Fibroblast of lung (primary cell): ENCODE data around the gene ECHS1. TPM values are rescaled to one million over a fixed set of nuclear protein-coding genes. Genes with fewer than 3 reads are reported as not detected.

Experiments used
- DNase-seq, 2 donors: peaks; one replicate each; pipeline versions ENCODE4 v3.0.0 to v3.0.0-alpha.2; 2010; ENCODE audit warnings: low read depth in 2 of 2
- H2AFZ ChIP-seq: 2 replicates; pipeline ENCODE4 v1.5.1; 2012; ENCODE audit warnings: low read length, control low read depth, inconsistent platforms
- H3K27ac ChIP-seq: 2 replicates; pipeline ENCODE4 v1.5.1; 2011; ENCODE audit warnings: low read length, control low read depth; ENCODE audit not compliant: insufficient read depth
- H3K27me3 ChIP-seq: 2 replicates; pipeline ENCODE4 v1.5.1; 2011; ENCODE audit warnings: mild to moderate bottlenecking, low read length; ENCODE audit not compliant: control insufficient read depth, insufficient read depth
- H3K36me3 ChIP-seq: 2 replicates; pipeline ENCODE4 v1.5.1; 2011; ENCODE audit warnings: low read length; ENCODE audit not compliant: control insufficient read depth, insufficient read depth
- H3K4me1 ChIP-seq: 2 replicates; pipeline ENCODE4 v1.5.1; 2011; ENCODE audit warnings: low read length; ENCODE audit not compliant: control insufficient read depth, insufficient read depth; ENCODE audit errors: extremely low read depth
- H3K4me2 ChIP-seq: 2 replicates; pipeline ENCODE4 v1.5.1; 2011; ENCODE audit warnings: low read length, control low read depth; ENCODE audit not compliant: insufficient read depth; ENCODE audit errors: extremely low read depth
- H3K4me3 ChIP-seq, 4 experiments: fragments of 200-600 bp in 1 of 4; sonication (generic) in 1 of 4; replicated peaks in 1 of 4; 2 replicates each; pipeline ENCODE4 v1.5.1; 2011 to 2016; ENCODE audit warnings: low read length in 4 of 4, low read depth in 3 of 4, mild to moderate bottlenecking in 3 of 4, control low read depth in 2 of 4, inconsistent platforms in 1 of 4, mixed read lengths in 1 of 4; ENCODE audit not compliant: insufficient read depth in 1 of 4; ENCODE audit errors: control extremely low read depth in 1 of 4
- H3K79me2 ChIP-seq: 2 replicates; pipeline ENCODE4 v1.5.1; 2012; ENCODE audit warnings: mild to moderate bottlenecking, low read length, inconsistent platforms; ENCODE audit not compliant: control insufficient read depth, insufficient read depth
- H3K9ac ChIP-seq: 2 replicates; pipeline ENCODE4 v1.5.1; 2011; ENCODE audit warnings: mild to moderate bottlenecking, low read length, control low read depth; ENCODE audit not compliant: insufficient read depth
- H3K9me3 ChIP-seq: 2 replicates; pipeline ENCODE4 v1.5.1; 2012; ENCODE audit warnings: low read depth, low read length; ENCODE audit not compliant: control insufficient read depth, insufficient read depth
- H4K20me1 ChIP-seq: 2 replicates; pipeline ENCODE4 v1.5.1; 2011; ENCODE audit warnings: low read length; ENCODE audit not compliant: control insufficient read depth, insufficient read depth; ENCODE audit errors: extremely low read depth
- CTCF ChIP-seq, 2 donors: IDR thresholded peaks in 1 of 2; conservative IDR thresholded peaks in 1 of 2; 1 replicate in 1 of 2; 2 replicates in 1 of 2; pipeline ENCODE4 v1.5.1; 2011 to 2012; ENCODE audit warnings: low read length in 2 of 2, control low read depth in 1 of 2, inconsistent platforms in 1 of 2, low read depth in 1 of 2, mild to moderate bottlenecking in 1 of 2
- EZH2 ChIP-seq: IDR thresholded peaks from 2 replicates; pipeline ENCODE4 v1.5.1; 2012; ENCODE audit warnings: low read length, control low read depth, mild to moderate bottlenecking; ENCODE audit errors: missing control alignments
- polyA plus RNA-seq, 2 donors: library from polyadenylated mRNA; depleted of rRNA in 1 of 2; stranded (reverse) in 1 of 2; unstranded in 1 of 2; fragments of >200 nt; gene quantifications; 2 replicates each; pipeline ENCODE4 v1.2.1, GENCODE V29; 2011 to 2012; ENCODE audit warnings: missing spikeins in 1 of 2
- total RNA-seq: library from RNA; depleted of rRNA; stranded (reverse); fragments of >200 nt; gene quantifications from 2 replicates; pipeline ENCODE4 v1.2.1, GENCODE V29; 2014

The ECHS1 gene
- total and polyA plus RNA-seq, 2 donors (not counting 1 experiment from before 2014, with no cell fraction given): 63.9 to 71.9 TPM

DNA sequence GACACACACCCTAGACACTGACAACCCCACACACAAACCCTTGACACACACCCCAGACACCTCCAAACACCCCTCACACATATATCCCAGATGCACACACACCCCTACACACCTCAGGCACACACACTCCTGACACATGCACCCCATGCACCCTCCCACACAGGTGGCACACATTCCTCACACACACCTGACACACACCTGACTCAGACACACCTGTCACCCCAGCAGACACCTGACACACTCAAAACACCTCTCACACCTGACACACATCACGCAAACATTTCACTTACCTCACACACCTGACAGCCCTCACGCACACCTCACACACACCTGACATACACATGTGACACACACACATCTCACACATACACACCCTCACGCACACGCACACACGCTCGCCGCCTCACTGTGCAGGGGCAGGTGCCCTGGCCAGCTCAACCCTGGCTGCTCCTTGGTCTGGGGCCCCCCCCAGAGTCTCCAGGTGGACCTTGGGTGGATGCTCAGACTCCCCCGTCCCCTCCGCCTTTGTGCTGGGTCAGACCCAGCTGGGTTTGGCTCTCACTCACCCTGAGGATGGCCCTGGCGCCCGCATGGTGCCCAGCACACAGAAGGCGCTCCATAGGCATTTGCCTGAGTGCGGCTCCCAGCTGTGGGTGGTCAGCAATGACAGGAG lies 33.3 kb downstream of the ECHS1 start:
- Histone ChIP-seq H2AFZ (no peak overlapping the region), H3K4me3 (no peak overlapping the region), H3K9ac (no peak overlapping the region), H3K27me3 (peaks cover 20% of the 10 kb centered on the region), H4K20me1 (no peaks in the 10 kb centered on the region), H3K27ac (no peak overlapping the region), H3K9me3 (no peaks in the 10 kb centered on the region), H3K4me2 (no peak overlapping the region), H3K79me2 (no peaks in the 10 kb centered on the region), H3K4me1 (no peaks in the 10 kb centered on the region), H3K36me3 (no peaks in the 10 kb centered on the region)
- no peak for DNase-seq
- TF ChIP-seq CTCF (conservative IDR thresholded peaks at IDR 0.05 in 1 of 2, IDR thresholded peaks at IDR 0.05 in 1 of 2; ENCODE audit: low read depth in 1 of 2, low read length in 2 of 2) (no peak), EZH2 (no peak)

DNA sequence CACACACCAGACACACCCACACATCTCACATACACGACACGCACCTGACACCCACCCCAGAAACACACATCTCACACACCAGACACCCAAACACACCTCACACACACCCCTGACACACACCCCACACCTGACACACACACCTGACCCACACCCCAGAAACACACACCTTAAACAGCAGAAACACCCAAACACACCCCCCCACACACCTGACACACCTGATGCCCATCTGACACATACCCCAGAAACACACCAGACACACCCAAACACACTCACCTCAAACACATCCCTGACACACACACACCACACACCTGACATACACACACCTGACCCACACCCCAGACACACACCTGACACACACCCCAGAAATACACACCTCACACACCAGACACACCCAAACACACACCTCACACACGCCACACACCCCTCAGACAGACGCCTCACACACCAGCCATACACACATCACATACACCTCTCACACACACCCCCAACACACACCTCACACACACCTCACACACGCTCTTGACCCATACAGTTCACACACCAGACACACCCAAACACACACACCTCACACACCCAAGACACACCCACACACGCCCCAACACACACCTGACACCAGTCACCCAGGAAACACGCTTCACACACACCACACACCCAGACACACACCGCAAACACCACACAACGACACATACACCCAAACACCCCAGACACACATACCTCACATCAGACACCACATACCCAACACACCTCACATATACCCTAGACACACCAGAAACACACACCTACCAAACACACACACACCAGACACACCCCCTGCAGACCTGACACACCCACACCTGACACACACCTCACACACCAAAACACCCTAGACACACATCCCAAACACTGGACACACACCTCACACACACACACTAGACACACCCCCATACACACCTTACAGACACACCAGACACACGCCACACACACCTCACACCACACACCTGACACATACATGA lies 34.8 kb downstream of the ECHS1 start:
- TF ChIP-seq EZH2 (no peak), CTCF (conservative IDR thresholded peaks at IDR 0.05 in 1 of 2, IDR thresholded peaks at IDR 0.05 in 1 of 2; ENCODE audit: low read depth in 1 of 2, low read length in 2 of 2) (no peak)
- no peaks in the 10 kb centered on the region for H4K20me1 ChIP-seq
- no peak overlapping the region for H3K4me3 ChIP-seq
- no peak for DNase-seq
- H3K4me2 ChIP-seq: no peak overlapping the region
- no peak overlapping the region for H3K27ac ChIP-seq
- H3K9me3 ChIP-seq: no peaks in the 10 kb centered on the region
- no peaks in the 10 kb centered on the region for H3K36me3 ChIP-seq
- no peak overlapping the region for H3K9ac ChIP-seq
- H3K27me3 ChIP-seq: peaks cover 25% of the 10 kb centered on the region
- no peaks in the 10 kb centered on the region for H3K79me2 ChIP-seq
- H3K4me1 ChIP-seq: no peaks in the 10 kb centered on the region
- H2AFZ ChIP-seq: no peak overlapping the region

GRCh38 chr10:133337370-133337725 lies 35.8 kb downstream of the ECHS1 start:
- Histone ChIP-seq H2AFZ (no peak overlapping the region), H3K9ac (no peak overlapping the region), H3K9me3 (no peaks in the 10 kb centered on the region), H3K27ac (no peak overlapping the region), H3K36me3 (no peaks in the 10 kb centered on the region), H3K4me1 (no peaks in the 10 kb centered on the region), H4K20me1 (no peaks in the 10 kb centered on the region), H3K4me3 (no peak overlapping the region), H3K79me2 (no peaks in the 10 kb centered on the region), H3K4me2 (no peak overlapping the region), H3K27me3 (peaks cover 28% of the 10 kb centered on the region)
- no peak for DNase-seq
- TF ChIP-seq CTCF (conservative IDR thresholded peaks at IDR 0.05 in 1 of 2, IDR thresholded peaks at IDR 0.05 in 1 of 2; ENCODE audit: low read depth in 1 of 2, low read length in 2 of 2) (no peak), EZH2 (no peak)
